Renal cortex interstitium (tissue), 11 donors: ENCODE data around the gene RBM8A. TPM values are rescaled to one million over a fixed set of nuclear protein-coding genes. Genes with fewer than 3 reads are reported as not detected.
"Not testable (repeated sequence)": the region's sequence is repeated elsewhere in the genome, so short reads cannot be mapped to it uniquely, and the experiment has no call there.

Source experiments
- DNase-seq, 11 donors: peaks; one replicate each; pipeline ENCODE4 v3.0.0-alpha.2; 2013; ENCODE audit warnings: low read depth in 9 of 11, low spot score in 4 of 11; ENCODE audit errors: extremely low read depth in 1 of 11
- polyA plus RNA-seq, 3 donors: library from polyadenylated mRNA; unstranded; fragments of 120-200 nt; gene quantifications; one replicate each; pipeline ENCODE4 v1.2.1, GENCODE V29; 2013; ENCODE audit not compliant: insufficient read length in 3 of 3

RBM8A gene
- polyA plus RNA-seq, 3 donors, result 168 to 219 (median 214) TPM

DNA sequence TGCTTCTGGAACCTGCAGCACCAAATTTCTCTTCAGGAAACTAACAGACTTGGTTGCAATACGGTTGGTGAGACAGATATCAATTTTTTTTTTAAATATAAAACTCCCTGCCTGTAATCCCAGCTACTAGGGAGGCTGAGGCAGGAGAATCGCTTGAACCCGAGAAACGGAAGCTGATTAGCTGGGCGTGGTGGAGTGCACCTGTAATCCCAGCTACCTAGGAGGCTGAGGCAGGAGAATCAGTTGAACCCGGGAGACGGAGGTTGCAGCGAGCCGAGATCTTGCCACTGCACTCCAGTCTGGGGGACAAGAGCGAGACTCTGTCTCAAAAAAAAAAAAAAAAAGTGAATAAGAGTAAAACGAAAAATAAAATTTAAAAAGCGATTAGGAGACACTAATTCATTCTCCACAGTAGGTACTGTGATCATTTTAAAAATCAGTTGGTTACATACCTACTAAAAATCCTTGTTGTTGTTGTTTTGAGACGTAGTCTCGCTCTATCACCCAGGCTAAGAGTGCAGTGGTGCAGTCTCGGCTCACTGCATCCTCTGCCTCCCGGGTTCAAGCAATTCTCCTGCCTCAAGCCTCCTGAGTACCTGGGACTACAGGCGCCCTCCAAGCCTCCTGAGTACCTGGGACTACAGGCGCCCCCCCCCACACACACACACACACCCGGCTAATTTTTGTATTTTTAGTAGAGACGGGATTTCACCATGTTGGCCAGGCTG is 796 bp upstream of the RBM8A start:
- no peak for DNase-seq

DNA sequence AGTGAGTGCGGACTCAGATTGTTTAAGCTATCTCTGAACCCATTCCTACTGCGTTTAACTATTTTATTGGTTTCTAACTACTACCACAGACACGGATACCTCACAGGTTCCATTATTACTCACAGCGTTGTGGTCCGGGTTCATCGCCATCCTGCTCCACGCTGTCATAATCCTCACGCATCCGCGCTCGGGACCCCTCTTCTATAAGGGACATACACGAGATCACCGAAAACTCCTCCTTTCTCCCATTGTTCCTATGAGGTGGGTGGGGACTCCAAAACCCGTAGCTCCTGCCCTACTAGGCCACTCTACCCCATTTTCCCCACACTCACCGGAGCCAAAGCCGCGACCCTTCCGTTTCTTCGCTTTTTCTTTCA is 610 bp downstream of the RBM8A start:
- DNase-seq, result peak in 1 of 11 donors; percentile 19

GRCh38 chr1:145922266-145922665 is 5.0 kb downstream of the RBM8A start:
- no peak for DNase-seq

DNA sequence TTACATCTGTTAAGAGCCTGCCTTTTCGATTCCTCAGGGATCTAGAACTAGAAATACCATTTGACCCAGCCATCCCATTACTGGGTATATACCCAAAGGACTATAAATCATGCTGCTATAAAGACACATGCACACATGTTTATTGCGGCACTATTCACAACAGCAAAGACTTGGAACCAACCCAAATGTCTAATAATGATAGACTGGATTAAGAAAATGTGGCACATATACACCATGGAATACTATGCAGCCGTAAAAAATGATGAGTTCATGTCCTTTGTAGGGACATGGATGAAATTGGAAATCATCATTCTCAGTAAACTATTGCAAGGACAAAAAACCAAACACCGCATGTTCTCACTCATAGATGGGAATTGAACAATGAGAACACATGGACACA is 7.0 kb downstream of the RBM8A start:
- DNase-seq, result not testable (repeated sequence)

DNA sequence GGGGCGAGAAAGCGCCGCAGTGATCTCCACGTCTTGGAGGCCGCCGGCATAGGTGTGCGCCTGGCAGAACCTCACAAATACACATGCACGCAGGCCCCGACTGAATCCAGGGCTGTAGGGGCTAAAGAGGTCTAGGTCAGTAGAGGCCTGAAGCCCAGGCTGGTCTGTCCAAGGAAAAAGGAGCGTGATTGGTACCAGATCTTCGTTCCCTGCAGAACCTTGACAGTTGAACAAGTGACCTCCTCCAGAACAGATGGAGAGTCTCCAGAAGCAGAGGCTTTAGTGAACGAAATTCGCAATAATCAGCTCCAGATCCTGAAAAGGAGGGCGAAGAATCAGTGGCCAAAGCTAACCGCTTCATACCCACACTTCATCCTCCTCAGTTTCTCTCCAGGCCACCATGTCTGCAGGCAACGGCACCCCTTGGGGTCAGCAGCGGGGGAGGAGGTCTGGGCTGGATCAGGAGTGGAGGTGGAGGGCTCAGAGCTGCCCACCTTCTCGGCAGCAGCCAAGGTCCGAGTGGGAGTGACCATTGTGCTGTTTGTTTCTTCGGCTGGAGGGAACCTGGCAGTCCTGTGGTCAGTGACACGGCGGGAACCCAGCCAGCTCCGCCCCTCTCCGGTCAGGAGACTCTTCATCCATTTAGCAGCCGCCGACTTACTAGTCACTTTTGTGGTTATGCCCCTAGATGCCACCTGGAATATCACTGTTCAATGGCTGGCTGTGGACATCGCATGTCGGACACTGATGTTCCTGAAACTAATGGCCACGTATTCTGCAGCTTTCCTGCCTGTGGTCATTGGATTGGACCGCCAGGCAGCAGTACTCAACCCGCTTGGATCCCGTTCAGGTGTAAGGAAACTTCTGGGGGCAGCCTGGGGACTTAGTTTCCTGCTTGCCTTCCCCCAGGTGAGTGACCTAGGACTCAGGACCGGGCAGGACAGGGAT is 8.0 kb downstream of the RBM8A start:
- peak in 1 of 11 donors; percentile 28 for DNase-seq

DNA sequence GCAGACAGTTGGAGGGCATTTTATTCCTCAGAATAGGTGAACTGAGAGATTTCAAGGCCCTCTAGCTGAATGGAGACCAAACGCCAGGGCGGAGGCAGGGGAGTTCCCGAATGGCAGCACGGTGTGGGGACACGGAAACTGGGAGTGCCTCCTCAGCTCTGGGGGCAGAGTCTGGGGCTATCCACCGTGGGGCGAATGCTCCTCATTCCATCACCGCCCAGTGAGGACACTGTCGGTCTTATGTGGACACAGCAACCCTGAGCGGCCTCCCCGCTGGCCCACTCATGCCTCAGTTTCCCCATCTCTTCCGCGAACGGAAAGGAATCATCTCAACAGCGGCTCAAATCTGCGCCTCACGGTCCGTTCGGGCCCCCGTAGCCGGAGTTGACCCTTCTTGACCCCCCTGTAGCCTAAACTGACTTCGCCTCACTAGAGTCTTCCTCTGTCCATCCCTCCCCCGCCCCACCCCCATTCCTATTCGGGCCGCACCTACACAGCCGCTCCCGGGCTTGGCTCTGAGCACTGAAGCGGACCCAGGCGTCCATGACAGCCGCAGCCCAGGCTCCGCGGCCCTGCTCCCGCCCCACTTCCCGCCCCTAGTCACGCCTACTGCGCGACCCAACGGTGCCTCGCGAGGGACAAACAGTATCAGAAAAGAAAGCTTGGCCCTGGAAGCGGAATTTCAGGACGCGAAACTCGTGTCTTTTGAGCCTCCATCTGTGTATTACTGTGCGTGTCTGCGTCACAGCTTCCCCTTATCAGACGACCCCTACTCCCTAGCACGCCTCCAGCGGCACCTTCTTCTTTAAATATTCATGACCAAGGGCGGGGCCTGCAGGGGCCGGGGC is 8.9 kb downstream of the RBM8A start, which contains the start of gene PEX11B:
PEX11B (minus strand) TSS at position 574 of the 848 bp plus-strand sequence; CDS start at position 545, 29 bp downstream.
- peak; percentile 73 to 91 (median 88) for DNase-seq

GRCh38 chr1:145917595-145917994 is 9.7 kb downstream of the RBM8A start:
- DNase-seq, result no peak

DNA sequence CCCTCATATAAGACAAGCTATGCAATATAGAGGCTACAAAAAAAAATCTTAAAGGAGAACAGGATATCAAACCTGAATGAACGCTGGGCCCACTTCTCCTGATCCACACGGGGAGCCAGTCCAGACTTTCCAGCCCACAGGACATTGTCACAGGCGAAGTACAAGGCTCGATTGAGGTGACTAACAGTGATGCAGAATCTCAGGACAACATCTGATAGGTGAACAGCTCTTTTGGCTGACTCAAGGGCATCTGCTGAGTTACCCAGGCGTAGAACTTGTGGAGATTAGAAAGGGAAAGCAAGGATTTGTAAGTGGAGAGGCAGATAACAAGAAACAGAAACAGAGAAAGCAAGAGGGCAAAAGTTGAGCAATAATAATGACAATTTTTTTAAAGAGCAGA is 10.5 kb downstream of the RBM8A start:
- DNase-seq, result no peak

GRCh38 chr1:145912128-145912641 is 15.1 kb downstream of the RBM8A start:
- no peak for DNase-seq

GRCh38 chr1:145908653-145909052 is 18.6 kb downstream of the RBM8A start:
- DNase-seq, result no peak

- no peak for DNase-seq
These were observed 20.1 kb downstream of the RBM8A start for GRCh38 chr1:145906954-145907753.

- DNase-seq, result no peak
These were observed 25.8 kb downstream of the RBM8A start for GRCh38 chr1:145901312-145902021.

GRCh38 chr1:145898756-145899155 is 28.5 kb downstream of the RBM8A start:
- DNase-seq, result no peak

DNA sequence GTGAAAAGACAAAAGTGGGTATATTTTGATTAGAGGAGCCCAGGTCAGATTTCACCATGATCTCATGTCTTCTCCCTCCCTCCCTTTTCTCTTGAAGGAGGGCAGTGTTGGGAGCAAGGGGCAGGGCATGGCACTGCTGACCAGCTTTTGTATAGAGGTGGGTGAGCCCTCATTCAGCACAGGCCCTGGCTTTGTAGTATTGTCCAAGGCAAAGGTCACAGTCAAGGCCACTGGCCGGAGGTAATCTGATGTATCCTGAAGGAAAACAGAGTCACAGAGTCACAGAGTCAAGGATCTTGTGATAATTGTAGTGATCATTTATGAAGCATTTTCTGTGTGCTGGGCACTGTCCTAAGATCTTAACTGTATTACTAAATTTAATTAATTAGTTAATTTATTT is 29.3 kb downstream of the RBM8A start:
- DNase-seq, result no peak

DNA sequence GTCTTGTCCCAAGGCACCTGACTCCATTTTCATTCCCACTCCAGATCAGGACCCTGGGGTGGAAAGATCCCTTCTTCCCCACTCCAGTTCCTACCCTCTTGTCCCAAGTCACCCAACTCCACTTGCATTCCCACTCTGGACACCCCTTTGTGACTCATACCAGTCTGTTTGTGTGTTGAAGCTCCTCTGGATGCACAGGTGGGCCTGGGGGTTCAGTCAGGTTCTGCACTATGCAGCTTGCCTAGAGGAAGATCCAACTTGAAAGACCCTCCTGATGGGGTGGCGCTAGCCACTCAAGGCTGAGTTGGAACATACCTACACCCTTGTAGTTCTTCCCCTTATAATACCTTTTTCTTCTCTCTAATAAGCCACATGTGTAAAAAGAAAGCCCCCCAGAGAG is 31.8 kb downstream of the RBM8A start:
- no peak for DNase-seq

- no peak for DNase-seq
These were observed 33.8 kb downstream of the RBM8A start for GRCh38 chr1:145893306-145894055.

DNA sequence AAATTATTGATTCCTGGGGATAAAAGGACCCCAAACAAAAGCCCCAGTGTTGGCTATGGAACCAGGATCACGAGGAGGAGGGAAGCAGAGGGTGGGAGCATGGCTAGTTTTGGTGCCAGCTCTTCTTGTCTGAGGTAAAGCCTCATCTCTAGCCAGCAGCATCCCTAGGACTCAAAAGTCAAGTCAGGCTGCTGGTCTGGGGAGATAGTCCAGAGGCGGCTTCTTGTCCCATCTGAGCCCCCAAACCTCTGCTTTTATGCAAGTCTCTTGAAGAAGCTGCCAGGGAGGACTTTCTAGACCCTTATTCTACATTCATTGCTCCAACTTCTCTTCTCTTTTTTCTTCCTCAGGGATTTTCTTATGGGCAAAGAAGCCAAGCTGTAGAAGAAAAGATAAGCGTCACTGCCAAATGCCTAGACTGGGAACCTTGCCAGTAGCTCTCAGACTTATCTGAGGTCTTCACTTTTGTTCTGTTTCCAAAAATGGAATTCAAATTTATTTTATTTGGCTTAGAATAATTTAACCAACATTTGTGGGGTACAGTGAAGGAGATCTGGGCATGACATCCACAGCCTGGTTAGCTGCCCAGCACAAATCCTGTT is 34.7 kb downstream of the RBM8A start:
- DNase-seq, result no peak
